HG03378 (cell line): Measurements from ENCODE around the gene B3GNT5.
"Not testable (repeated sequence)": the region's sequence is repeated elsewhere in the genome, so short reads cannot be mapped to it uniquely, and the experiment has no call there.

Experiments used
- ATAC-seq: cut with Tn5 transposase; IDR thresholded peaks from one replicate; pipeline ENCODE4 v1.9.1; 2021; ENCODE audit warnings: mild to moderate bottlenecking, moderate library complexity; ENCODE audit not compliant: unreplicated experiment

The B3GNT5 gene

GRCh38 chr3:183229178-183229577, 23.9 kb upstream of the B3GNT5 start:
- no peak for ATAC-seq

- ATAC-seq = not testable (repeated sequence)
Observed at GRCh38 chr3:183230251-183230650, 22.8 kb upstream of the B3GNT5 start.

- ATAC-seq = no peak
Observed at GRCh38 chr3:183230826-183231225, 22.2 kb upstream of the B3GNT5 start.

GRCh38 chr3:183233966-183234365, 19.1 kb upstream of the B3GNT5 start:
- ATAC-seq = no peak

- no peak for ATAC-seq
Observed at GRCh38 chr3:183239046-183239445, 14.0 kb upstream of the B3GNT5 start.

GRCh38 chr3:183242431-183242830, 10.6 kb upstream of the B3GNT5 start:
- no peak for ATAC-seq

- ATAC-seq = no peak
Observed at GRCh38 chr3:183244219-183244618, 8.8 kb upstream of the B3GNT5 start.

GRCh38 chr3:183244981-183245476, 8.0 kb upstream of the B3GNT5 start:
- ATAC-seq = no peak

GRCh38 chr3:183247011-183247589, 6.0 kb upstream of the B3GNT5 start:
- no peak for ATAC-seq

- no peak for ATAC-seq
Observed at GRCh38 chr3:183249006-183249718, 3.9 kb upstream of the B3GNT5 start.

- ATAC-seq = no peak
Observed at GRCh38 chr3:183252118-183252782, 803 bp upstream of the B3GNT5 start.

- no peak for ATAC-seq
Observed at GRCh38 chr3:183253528-183254486, 754 bp downstream of the B3GNT5 start.

- ATAC-seq = no peak
Observed at GRCh38 chr3:183254487-183255347, 1.7 kb downstream of the B3GNT5 start.

- no peak for ATAC-seq
Observed at GRCh38 chr3:183255348-183255730, 2.3 kb downstream of the B3GNT5 start.

GRCh38 chr3:183259087-183259486, 6.0 kb downstream of the B3GNT5 start:
- ATAC-seq = no peak

GRCh38 chr3:183259621-183260020, 6.6 kb downstream of the B3GNT5 start:
- no peak for ATAC-seq

GRCh38 chr3:183260167-183260904, 7.3 kb downstream of the B3GNT5 start:
- ATAC-seq = no peak

GRCh38 chr3:183261151-183261724, 8.2 kb downstream of the B3GNT5 start:
- no peak for ATAC-seq

- ATAC-seq = no peak
Observed at GRCh38 chr3:183262875-183263378, 9.9 kb downstream of the B3GNT5 start.
